ENCODE measurements around the gene ZNF746.
"Not testable (repeated sequence)": the region's sequence is repeated elsewhere in the genome, so short reads cannot be mapped to it uniquely, and the experiment has no call there.

Gene ZNF746

GRCh38 chr7:149457766-149458165 lies 39.8 kb downstream of the ZNF746 start:
- DNase-seq: no peak

DNA sequence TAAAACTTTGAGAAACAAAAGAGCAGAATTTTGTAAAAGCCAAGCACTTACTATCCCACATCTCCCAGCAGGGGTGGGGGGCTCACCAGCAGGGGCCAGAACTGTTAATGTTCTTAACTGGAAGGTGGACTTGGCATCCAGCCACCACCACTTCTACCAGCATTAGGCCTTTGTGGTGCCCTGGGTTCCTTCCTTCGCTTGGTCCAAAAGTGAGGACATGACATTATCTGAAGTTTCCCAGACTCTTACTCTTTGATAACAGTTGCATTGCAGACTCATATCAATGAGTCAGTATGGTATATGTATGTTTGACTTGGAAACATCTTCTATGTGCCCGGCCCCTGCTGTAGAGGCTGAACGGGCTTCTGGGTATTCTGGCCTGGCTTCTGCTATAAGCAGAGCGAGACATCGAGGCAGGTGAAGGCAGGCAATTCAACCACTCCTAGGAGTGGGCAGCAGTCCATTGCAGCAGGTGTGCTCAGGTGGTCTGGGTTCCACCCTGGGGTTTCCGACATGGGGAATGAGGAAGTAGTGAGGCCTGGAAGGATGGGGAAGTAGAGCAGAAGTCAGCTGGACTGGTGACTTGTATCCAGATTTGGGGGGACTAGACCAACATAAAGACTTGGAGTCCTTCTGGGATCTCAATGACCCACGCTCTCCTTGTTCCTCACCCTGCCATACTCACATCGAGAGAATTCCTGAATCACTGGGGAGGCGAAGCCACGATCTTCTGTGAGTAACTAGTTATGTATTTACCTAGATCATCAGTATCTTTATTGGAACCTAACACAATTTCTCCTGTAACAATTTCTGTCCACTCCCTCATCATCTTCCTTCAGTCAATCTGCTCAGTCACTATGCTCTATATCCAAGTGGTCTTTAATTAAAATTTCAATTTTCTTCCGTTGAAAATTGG lies 40.8 kb downstream of the ZNF746 start:
- DNase-seq: no peak

GRCh38 chr7:149455175-149455950 lies 42.2 kb downstream of the ZNF746 start:
- no peak for DNase-seq

DNA sequence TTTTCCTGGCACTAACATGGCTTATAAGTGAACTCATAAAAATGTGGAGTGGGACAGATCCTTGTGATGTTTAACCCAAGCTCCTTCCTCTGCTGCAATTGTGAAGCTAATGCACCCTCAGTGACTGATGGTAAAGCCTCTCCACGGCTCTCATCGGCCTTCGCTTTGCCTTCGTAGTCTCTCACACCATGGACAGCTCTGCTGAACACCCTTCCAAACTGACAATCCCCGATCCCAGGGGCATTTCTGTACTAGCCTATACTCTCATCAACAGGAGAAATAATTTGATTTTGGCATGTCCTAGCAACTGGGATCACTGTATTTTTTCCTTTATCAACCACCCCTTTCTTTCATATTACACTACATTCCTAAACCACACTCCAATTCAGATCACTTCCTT lies 42.9 kb downstream of the ZNF746 start:
- no peak for DNase-seq

DNA sequence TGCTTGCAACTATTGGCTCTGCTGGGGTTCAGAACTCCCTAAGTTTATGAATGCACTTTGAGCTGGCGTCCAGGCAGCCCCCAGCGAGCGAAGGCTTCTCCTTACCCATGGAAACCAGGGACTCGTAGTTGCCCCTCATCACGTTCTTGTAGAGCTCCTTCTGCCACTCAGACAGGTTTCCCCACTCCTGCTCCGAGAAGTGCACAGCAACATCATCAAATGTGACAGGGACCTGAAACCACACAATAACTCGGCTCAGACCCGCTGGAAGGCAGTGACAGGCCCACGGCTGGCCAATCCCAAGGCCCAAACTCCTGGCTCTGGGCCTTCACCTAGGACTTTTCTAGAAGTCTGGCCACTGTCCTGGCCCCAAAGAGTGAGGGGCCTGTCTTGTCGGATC lies 43.6 kb downstream of the ZNF746 start:
- no peak for DNase-seq

GRCh38 chr7:149450821-149451220 lies 46.8 kb downstream of the ZNF746 start:
- DNase-seq: no peak

DNA sequence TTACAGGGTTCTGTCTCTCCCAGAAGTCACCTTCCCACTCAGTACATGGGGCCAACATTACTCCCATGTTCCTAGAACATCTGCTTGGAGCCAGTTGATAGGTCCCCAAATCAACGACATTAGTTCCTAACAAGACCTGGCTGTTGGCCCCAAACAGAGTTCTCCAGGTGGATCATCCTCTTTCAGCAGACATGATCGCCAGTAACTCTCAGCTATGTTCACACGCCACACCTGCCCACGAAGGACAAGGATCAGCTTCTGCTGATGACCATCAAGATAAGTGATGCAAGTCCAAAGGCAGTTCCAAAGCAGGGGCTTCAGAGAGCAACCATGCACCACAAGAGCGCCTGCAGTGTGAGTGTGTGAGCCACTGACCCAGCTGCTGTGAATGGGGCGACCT lies 47.7 kb downstream of the ZNF746 start:
- no peak for DNase-seq

- DNase-seq: no peak
These were observed 48.6 kb downstream of the ZNF746 start for GRCh38 chr7:149448961-149449360.

- DNase-seq: not testable (repeated sequence)
These were observed 51.6 kb downstream of the ZNF746 start for GRCh38 chr7:149446026-149446425.

GRCh38 chr7:149444287-149444686 lies 53.3 kb downstream of the ZNF746 start:
- DNase-seq: no peak

DNA sequence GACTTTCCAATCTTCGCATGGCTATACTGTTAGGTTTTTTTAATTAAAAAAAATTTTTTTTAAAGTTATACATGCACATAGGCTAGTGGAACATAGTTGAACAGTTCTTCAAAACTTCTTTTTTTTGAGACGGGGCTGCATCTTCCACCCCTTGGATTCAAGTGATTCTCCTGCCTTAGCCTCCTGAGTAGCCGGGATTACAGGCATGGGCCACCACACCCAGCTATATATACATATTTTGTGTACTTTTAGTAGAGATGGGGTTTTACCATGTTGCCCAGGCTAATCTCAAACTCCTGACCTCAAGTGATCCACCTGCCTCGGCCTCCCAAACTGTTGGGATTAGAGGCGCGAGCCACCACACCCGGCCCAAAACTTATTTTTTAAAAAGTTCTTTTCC lies 54.1 kb downstream of the ZNF746 start:
- no peak for DNase-seq

DNA sequence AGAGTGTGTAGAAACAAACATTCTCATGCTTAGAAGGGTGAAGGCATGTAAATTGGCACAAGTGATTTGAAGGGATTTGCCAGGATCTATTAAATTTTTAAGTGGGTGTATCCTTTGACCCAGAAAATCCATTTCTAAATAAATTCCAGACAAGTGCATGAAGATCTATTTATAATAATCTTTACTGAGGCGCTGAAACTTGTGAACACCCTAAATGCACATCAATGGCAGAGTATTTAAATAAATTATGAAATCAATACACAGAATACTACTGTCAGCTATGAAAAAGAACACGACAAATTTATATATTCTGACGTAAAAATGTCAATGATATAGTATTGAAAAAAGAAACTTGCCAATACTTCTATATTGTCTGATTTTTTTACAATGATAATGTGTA lies 54.7 kb downstream of the ZNF746 start:
- DNase-seq: no peak

DNA sequence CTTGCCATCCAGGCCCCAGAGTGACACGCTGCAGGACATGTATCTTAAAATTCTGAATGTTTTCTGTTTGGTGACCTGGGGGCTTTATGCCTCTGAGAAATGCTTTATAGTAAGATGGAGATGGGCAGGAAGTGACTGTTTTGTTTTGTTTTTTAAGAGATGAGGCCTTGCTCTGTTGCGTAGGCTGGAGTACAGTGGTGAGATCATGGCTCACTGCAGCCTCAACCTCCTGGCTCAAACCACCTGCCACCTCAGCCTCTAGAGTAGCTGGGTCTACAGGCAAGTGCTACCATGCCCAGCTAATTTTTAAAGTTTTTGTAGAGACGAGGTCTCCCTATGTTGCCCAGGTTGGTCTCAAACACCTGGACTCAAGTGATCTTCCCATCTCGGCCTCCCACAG lies 57.4 kb downstream of the ZNF746 start:
- DNase-seq: no peak

GRCh38 chr7:149436358-149436757 lies 61.3 kb downstream of the ZNF746 start:
- DNase-seq: no peak

- no peak for DNase-seq
These were observed 64.5 kb downstream of the ZNF746 start for GRCh38 chr7:149433124-149433523.

GRCh38 chr7:149432121-149432691 lies 65.4 kb downstream of the ZNF746 start:
- DNase-seq: no peak

- no peak for DNase-seq
These were observed 66.0 kb downstream of the ZNF746 start for GRCh38 chr7:149431486-149432120.

DNA sequence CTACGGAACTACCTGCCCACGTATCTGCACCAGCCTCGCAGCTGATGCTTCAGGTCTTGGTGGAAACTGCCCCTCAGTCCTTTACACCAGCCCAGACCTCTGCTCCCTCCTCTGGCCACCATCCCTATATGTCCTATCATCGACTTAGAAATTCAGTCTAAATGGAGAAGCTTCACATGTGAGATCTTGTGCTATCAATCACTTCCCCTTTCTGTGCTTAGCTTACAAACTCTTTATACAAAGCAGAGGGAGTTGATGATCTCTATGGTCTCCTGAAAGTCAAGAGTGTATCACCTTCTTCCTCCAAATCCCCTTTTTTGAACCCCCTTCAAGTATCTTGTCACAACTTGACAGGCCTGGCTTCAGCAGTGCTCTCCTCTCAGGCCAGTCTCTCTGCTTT lies 67.4 kb downstream of the ZNF746 start:
- no peak for DNase-seq

- DNase-seq: no peak
These were observed 69.7 kb downstream of the ZNF746 start for GRCh38 chr7:149427893-149428292.

- no peak for DNase-seq
These were observed 70.4 kb downstream of the ZNF746 start for GRCh38 chr7:149427096-149427680.

DNA sequence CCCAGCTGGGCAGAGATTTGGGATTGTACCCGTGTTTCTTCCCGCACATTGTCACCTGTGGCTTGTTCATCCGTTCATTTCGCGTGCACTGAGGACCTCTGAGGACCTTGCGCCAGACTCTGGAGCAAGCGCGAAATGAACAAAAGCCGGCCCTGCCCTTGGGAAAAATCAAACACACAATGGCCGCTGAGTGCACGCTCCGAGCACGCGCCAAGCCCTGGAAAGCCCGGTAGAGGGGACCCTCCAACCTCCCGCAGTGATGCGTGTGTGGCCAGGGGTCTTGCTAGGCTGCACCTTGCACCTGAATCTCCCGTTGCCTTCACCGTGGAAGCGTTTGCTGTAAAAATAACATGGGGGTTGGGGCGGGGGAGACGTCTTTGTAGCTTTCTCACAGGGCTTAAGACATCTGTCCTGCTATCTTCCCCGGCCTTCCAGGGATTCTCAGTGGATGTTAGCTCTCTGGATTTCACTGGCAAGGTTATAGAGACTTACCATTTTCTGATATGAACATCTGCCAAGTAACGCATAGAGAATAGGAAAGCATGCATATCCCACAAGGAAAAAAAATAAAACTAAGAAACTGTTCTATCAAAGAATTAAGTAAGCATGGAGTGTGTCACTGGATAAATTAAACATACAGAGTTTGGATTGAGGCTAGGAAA lies 74.0 kb downstream of the ZNF746 start:
- no peak for DNase-seq

DNA sequence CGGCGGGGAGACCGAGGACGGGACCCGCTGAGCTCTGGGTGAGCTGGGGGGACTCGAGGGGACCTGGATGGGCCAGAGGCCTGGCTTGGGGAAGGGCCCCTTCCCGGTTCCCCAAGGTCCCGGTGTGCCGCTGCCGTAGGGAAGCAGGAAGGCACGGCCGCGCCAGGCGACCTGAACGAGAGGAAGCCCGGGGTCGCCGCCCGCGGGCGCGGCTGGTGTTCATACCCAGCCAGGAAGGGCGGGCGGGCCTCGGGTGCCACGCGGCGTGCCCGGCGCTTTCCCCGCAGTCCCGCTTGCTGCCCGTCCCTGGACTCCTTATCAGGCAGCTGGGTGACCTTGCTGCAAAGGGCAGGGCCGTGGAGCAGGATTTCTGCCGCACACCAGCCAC lies 74.7 kb downstream of the ZNF746 start:
- no peak for DNase-seq
